Stimulated activated CD4-positive, alpha-beta T cell treated with anti-CD3 and anti-CD28 coated beads, Interleukin-1b, Interleukin-23, amount 100 ng/mL, for 48 hours (primary cell): Measurements from ENCODE around the gene H2AZ1.
A peak's percentile ranks its signal among the peaks of the same experiment; 100 is the strongest.
"Not testable (repeated sequence)": the region's sequence is repeated elsewhere in the genome, so short reads cannot be mapped to it uniquely, and the experiment has no call there.

ENCODE experiments used
- DNase-seq: peaks from one replicate; pipeline ENCODE4 v3.0.0-alpha.2; 2020

H2AZ1 gene

DNA sequence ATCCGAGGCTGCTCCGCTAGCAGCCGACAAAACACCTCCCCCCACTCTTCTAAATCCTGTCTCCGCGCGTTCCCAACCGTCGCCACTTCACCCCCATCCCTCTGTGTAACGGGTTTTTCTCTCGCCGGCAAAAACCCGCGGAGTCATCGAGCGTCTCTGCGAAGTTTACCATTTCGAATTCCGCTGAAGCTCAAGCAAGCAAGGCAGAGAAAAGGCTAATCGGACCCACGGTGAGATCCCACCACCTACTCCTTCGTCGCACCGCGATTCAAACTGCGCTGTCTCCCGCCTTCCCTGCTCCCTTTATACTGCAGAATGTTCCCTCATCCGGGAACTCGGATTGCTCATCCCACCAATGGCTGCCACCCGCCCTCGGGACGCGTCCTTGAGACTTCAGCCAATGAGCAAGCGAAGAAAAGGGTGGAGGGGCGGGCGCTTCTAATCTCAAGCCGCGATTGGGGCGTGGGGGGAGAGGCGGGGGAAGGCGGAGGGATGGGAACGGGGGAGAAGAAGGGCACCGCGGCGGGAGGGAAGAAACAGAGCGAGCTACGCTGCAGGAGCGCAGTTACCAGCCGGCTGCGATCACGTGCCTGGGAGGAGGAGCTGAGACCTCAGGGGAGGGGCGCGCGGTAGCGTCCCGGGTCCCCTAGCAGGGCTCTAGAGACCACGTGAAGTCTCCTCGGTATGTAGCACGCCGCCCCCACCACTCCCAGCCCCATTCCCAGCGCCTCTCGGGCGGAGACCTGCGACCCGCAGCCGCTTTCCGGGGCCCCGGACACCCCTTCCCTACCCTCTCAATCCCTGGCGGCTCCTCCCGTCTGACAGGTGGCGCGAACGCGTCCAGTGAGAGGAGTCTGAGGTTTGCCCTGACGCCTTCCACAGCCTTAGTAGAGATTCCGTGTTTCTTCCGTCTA, at the start of gene H2AZ1:
Gene H2AZ1 (minus strand): TSS at position 277 of the 914 bp plus-strand sequence. CDS start 105 bp downstream, at position 172.
- peak; percentile 99 for DNase-seq

DNA sequence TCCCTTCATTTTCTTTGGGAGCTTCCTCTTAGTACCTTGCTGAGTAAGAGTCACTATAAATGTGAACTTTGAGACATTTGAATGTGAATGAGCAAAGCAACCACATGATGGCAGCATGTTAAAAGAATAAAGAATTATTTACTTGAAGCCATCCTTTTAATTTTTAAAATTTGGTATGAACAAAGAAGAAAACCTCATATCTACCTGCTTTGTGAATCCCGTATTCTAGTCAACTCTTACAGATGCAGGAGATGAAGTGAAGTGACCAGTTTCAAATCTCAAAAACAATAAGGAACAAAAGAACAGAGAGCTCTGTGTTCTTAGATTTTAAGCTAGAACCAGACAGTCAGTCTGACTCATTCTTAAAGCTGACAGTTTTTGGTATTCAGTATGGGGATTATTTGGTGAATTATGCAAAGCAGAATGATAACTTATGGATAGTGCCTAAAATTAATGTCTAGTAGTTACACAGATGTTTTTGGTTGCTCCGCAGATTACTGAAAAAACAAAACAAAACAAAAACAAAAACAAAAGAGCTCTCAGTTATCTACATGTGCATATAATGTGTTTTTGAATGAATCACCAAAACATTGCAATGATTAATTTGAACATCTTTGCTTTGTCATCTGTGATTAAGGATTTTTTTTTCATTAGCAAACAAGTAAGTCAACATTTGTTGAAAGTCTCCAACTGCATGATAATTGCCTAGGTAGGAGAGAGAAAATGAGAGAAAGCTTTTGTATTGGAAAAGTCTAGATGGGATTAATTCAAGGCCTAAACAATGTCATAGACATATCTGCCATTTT, 48.2 kb upstream of the H2AZ1 start:
- DNase-seq = no peak

DNA sequence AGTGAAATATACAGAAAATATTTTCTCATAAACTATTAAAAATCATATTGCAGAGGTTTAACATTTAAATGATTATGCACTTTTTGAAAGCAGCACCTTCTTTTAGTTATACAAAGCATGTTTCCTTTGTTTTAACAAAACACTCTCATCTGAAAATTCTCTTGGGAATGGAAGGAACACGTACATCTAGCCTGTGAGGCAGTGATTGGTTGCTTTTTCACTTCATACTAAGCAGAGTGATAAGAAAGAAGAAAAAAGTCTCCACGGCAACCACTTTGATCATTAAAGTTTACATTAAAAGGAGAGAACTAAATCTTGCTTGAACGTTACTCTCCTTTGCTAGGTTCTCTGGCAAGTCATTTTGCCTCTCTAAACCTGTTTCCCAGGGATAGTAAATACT, 41.7 kb upstream of the H2AZ1 start:
- DNase-seq = no peak

DNA sequence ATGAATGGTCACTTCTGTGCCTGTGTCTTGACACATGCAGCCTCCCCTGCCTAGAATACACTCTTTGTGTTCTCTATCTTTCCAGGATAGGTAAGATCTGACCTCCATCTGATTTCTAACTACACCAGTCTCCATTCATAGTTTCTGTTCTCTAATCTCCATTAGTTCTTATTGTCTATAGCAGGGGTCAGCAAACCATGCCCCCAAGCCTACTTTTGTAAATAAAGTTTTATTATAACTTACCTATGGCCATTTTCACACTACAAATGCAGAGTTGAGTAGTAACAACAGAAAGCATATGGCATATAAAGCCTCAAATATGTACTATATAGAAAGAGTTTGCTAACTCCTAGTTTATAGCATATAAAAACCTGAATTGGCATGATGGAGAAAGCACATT, 37.6 kb upstream of the H2AZ1 start:
- DNase-seq = no peak

DNA sequence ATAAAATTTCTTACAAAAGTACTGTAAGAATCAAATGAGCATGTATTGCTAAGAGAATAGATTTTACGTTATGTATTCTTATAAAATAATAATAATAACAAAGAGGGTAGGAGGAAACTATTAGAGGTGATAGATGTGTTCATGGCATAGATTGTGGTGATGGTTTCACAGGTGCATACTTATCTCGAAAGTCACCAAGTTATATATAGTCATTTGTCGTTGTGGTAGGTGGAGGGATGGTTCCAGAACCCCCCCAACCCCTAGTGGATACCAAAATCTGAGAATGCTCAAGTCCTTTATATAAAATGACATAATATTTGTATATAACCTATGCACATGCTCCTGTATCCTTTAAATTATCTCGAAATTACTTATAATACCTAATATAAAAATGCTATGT, 36.7 kb upstream of the H2AZ1 start:
- DNase-seq = no peak

DNA sequence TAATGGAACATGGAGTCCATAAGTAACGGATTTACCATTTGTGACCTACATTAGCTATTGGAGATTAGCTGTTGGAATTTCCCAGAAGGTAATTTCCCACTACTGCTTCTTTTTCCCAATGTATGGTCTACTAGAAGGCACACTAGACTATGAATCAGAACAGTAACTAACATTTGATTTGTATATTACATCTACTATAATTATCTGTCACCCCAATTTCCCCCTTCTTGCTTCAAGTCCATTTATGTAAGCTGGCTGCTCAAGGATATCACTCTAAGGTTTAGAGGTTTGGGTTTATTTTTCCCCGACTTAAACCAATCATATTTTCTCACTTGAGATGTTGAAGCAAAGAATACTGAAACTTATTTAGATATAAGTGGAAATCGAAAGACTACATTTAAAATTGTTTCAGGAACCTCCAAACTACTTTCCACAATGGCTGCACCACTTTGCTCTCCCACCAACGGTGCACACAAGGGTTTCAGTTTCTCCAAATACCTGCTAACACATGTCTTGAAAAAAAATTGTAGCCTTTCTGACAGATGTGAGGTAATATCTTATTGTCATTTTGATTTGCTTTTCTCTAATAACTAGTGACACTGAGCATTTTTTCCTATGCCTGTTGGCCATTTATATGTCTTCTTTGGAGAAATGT, 33.3 kb upstream of the H2AZ1 start:
- no peak for DNase-seq

DNA sequence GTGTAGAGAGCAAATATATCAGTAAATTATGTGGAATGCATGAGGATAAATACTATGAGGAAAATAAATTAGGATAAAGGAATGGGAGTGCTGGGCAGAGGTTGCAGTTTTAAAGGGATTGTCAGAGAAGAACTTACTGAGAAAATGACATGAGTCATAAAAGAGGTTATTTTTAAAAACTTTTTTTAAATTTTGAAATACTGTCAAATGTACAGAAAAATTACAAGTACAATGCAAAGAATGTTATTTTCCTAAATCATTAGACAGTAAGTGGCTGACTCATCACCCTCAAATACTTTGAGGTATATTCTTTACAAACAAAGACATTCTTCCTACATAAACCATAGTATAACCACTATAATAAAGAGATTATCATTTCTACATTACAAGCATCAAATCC, 29.8 kb upstream of the H2AZ1 start:
- DNase-seq = no peak

DNA sequence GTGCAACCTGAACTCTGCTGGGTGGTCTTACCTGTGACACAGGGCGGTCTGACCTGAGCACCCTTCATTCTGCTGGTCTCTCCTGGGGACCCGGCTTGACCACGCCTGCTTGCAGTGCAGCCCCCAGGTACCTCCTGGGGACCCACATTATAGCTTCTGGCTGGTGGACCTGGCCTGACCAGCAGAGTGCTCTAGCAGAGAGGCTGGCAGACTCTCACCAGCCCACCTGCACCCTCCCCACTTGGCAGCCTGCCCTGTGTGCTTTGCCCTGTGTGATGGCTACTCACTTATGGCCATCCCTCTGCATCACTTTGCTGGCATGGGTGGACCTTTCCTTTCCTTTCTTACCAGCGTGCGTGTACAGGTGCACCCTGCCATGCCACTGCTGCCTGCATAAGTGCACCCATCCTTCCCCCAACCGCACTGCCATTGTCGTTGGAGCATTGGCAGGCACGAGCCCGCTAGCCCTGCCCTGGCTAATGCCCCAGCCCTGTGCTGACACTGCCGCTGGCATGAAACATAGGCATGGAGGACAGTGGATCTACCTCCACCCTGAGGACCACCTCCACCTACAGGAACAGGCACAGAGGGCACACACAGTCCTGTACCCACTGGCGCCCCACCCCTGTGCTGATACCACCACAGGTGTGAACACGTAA, 21.5 kb upstream of the H2AZ1 start:
- DNase-seq = no peak

DNA sequence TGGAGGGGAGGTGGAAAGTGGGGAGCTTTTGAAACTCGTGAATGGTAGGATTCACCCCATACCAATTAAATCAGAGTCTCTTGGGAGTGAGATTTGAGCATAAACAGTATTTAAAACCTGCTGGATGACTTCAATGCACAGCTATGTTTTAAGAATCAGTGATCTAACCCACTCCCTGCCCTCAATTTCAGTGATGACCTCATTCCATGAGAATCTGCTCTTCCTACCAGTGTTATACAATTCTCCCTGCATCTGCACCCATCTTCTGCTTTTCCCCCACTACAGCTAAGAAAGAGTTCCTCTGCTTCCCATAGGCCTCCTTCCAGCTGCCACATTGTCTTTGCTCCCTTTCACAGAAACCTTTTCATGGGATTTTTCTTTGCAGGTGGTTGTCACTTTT, 18.3 kb upstream of the H2AZ1 start:
- DNase-seq = no peak

DNA sequence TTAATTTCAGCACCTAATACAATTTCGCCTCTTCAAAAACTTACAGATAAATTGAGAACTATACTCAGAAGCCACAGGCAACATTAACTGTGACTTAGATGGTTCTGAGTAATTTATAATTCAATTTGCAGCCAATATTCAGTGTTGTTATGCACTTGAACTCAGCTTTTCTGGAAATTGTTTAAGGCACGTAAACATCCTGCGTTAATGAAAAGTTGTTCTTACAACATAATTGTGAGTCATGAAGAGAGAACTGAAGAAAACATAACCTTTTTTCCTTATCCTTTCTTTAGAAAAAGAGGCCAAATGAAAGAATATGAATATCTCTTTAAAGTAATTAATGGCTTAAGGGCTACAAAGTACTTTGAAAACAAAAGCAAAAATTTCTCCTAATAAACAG, 16.6 kb upstream of the H2AZ1 start:
- no peak for DNase-seq

DNA sequence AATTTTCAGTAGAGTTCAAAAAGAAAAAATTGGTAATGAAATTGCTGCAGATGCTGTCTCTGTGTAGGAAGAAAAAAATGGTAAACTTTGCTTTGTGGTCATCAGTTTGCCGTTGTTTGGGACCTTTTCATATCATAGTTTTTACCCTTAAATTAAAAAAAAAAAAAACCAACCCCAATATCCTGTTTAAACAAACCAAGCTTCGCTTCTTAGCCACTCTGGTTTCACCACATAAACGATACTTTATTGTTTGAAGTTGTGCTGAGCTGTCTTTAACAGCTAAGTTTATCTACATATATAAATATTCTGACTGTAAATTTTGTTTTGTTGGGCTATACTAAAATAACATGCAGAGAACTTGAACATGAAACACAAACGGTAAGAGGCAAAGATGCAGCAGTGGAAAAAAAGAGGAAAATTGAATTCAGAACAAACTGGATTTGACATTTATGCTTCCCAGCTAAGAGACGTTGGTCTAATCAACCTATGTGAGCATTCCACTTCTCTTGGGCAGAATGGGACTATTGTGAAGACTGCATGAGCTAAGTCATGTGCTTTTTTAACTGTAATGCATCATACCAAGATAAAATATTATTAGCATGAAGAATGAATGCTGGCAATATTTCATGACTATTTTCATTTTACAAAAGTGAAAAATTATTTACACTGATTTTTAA, 15.7 kb upstream of the H2AZ1 start:
- no peak for DNase-seq

DNA sequence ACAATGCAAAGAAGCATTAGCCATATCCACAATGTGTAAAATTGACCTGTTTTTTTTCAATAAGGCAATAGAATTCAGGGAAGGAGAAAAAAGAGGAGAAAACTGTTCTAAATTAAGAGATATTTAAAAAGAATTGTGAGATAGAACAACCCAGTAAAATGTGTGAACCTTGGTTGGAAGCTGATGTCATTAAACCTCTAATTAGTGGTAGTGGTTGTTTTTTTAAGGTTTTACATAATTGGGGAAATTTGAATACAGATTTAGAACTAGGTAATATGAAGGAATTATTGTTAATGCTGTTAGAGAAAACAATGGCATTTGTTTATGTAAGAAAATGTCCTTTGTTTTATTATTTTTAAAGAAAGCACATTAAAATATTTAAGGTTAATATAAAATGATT, 15.1 kb upstream of the H2AZ1 start:
- DNase-seq = no peak

DNA sequence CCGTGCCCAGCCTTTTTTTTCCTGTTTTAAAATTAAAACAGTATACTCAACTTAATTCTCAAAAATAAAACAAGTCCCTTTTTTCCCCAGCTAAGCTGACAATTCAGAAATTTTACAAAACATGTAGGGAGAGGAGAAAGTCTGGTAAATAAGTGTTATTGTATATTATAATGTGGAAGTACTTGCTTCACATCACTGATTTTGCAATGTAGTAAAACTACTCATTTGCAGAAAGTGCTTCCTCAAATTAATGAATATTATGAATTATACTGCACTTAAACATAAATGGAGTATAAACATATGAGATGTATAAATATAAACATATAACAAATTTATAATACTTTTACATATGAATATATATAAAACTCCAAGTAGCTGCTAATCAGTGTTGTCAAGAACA, 11.6 kb upstream of the H2AZ1 start:
- no peak for DNase-seq

DNA sequence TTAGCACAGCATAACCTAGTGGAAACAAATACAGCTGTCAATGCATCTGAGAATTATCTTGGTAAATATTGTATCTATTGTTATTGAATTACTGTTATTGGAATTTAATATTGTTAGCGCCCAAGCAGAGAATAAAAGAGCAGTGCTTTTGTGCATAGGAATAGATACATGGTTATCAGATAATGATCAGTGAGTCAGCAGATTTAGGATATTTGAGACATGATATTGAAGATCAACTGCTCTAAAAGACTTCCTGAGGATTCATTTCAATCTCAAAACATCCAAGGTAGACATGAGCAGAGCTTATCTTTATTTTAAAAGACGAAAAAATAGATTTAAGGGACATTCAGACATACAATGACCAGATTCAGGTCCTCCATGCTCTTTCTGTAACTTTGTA, 10.6 kb upstream of the H2AZ1 start:
- DNase-seq = no peak

DNA sequence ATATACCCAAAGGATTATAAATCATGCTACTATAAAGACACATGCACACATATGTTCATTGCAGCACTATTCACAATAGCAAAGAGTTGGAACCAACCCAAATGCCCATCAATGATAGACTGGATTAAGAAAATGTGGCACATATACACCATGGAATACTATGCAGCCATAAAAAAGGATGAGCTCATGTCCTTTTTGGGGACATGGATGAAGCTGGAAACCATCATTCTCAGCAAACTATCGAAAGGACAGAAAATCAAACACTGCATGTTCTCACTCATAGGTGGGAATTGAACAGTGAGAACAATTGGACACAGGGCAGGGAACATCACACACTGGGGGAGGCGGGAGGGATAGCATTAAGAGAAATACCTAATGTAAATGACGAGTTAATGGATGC, 8.1 kb upstream of the H2AZ1 start:
- DNase-seq = not testable (repeated sequence)

DNA sequence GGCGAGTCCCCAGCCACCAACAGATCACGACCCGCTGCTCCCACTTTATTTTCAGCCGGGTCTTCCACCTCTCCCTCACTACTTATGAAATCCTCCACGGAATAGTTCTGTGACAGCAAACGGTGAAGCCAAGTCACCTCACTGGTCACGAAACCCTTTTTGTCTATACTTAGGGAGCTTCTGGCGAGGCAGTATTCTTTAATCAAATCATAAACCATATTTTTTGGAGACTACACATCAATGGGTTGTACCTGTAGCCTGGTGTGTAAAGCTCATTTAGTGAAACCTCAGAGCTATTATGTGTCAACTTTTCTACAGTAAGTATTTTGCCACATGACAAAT, 809 bp upstream of the H2AZ1 start:
- DNase-seq = no peak

DNA sequence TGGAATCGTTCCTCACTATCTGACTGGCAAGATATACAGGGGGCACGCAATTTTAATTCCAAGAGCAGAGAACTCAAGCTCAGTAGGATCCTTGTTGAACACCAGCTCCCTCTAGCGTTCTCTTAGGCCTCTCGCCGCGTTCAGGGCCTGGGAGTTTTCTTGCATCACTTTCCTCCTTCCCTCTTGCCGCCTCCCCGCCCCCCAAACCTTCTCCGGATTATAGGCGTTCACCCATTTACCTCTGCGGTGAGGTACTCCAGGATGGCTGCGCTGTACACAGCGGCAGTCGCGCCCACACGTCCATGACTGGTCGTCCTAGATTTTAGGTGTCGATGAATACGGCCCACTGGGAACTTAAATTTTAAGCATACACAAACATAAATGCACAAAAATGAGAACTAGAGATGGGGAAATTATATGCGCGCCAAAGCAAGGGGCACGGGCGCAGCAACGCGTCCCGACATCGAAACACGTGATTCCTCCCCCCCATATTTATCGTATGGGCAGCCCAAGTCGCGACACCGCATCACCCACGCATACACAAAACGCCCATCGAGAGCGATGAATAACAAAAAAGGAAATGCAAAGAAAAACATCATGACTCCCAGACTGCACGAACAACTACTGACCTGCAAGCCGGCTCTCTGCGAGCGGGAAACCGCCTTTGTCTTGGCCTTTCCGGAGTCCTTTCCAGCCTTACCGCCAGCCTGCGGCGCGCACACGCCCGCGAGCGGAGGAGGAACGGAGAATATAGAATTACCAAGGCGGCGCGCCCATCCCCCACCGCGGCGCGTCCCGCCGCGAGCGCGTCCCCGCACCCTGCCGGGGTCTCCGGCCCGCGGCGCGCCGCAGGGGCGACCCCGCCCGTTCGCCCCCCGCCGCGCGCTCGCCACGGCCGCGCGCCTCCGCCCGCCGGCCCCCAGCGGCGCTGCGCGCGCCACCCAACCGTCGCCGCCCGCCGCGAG, 759 bp downstream of the H2AZ1 start:
- peak; percentile 95 for DNase-seq

DNA sequence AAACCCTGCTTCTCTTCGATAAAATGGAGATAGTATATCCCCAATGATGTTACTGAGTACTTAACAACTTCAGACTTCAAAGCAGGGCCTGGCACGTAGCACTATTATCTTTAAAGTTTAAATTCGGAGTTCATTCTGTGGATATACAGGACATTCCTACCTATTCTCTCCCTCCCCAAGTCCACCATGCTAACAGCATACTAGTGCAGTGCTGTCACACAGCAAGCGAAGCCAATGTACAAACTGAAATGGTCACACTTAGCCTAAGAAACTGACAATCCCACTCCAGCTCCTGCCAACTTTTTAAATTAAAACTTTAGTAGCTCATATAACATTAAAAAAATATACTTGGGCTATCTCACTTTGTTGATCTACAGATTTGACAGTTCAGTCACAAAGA, 2.5 kb downstream of the H2AZ1 start:
- DNase-seq = no peak

DNA sequence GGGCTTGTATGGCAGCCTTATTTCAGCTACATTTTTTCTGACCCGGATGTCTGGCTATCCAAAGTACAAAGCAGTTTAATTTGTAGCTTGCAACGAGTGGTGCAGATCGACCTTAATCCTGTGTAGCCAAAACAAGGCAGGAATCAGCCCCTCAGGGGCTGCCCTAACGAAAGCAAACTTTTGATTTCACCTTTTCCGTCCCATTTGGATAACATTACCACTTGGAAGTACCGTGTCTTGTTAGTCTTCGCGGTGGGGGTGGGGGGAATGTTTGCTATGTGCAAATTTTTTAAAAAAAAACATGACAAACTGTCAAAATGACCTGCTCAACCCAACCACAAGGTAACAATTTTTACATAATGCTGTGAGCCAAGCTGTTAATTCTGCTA, 2.9 kb downstream of the H2AZ1 start:
- no peak for DNase-seq

DNA sequence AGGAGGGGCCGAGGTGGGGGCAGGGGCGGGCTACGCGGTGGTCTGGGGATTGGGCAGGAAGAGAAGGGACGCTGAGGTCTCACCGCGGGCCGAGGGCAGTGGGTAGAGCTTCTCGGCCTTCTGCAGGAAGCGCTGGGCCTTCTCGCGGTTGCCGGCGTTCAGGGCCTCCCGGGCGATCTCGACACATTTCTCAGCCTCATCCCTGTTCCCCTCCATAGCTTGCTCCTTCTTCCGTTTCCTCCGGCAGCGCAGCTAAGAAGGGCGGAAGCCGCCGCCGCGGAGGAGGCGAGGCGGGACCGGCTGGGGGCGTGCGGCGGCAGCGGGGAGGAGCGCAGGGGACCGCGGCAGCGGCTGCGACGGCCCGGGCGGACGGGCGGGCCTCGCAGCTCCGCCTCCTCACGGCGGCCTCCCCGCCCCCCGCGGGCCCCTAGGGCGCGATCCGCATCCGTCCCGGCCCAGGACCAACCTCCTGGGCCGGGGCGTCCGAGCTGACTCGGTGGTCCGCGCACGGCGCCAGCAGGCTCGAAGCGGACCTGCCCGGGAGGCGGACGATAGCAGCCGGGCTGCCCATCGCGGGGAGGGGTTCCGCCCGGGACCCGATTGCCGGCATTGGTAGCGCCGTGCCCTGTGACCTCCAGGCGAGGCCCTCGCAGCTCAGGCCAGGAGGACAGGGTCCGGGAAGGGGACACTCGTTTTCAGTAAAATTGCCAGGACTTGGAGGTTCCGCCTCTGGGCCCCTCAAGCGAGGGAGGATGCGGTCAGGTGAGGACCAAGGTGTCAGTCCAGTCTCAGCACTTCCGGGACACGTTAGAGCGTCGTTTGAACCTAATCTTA, 3.5 kb downstream of the H2AZ1 start, which contains the start of gene DNAJB14:
Gene DNAJB14 (minus strand): TSS at position 263 of the 834 bp plus-strand sequence. CDS start 47 bp downstream, at position 216.
- DNase-seq = peak; percentile 82
